ENCODE data around the gene SPATA6L. TPM values are rescaled to one million over a fixed set of nuclear protein-coding genes. Genes with fewer than 3 reads are reported as not detected.

The SPATA6L gene
- total and polyA plus RNA-seq, 2 of the 13 experiments (the other 11 are each of a cell fraction or from before 2014, with no cell fraction given), result 1.1 to 1.9 TPM

- TF ChIP-seq, protein P1, sequence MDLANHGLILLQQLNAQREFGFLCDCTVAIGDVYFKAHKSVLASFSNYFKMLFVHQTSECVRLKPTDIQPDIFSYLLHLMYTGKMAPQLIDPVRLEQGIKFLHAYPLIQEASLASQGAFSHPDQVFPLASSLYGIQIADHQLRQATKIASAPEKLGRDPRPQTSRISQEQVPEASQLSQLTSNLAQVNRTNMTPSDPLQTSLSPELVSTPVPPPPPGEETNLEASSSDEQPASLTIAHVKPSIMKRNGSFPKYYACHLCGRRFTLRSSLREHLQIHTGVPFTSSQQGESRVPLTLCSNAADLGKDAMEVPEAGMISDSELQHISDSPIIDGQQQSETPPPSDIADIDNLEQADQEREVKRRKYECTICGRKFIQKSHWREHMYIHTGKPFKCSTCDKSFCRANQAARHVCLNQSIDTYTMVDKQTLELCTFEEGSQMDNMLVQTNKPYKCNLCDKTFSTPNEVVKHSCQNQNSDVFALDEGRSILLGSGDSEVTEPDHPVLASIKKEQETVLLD (CRISPR knock-in tag; IDR thresholded peaks at IDR 0.05; ENCODE audit: low read depth), result peak; percentile 96
- TF ChIP-seq HDAC2 (CRISPR knock-in tag; IDR thresholded peaks at IDR 0.05) (peak; percentile 75), NCOA1 (CRISPR knock-in tag; IDR thresholded peaks at IDR 0.05) (no peak), ATF1 (CRISPR knock-in tag; IDR thresholded peaks at IDR 0.05) (peak; percentile 84), SNAPC4 (CRISPR knock-in tag; IDR thresholded peaks at IDR 0.05) (peak; percentile 46; the same call in 1 of the 2 replicates), RAD51 (IDR thresholded peaks at IDR 0.05; ENCODE audit: borderline replicate concordance) (no peak), REXO4 (CRISPR knock-in tag; IDR thresholded peaks at IDR 0.05; ENCODE audit: borderline replicate concordance) (peak; percentile 13; the same call in 1 of the 2 replicates), RERE (CRISPR knock-in tag; IDR thresholded peaks at IDR 0.05; ENCODE audit: low read depth) (peak; percentile 20; the same call in 1 of the 2 replicates), RFX1 (IDR thresholded peaks at IDR 0.05) (no peak), THYN1 (CRISPR knock-in tag; IDR thresholded peaks at IDR 0.05; ENCODE audit: borderline replicate concordance, low read depth) (no peak), YEATS4 (CRISPR knock-in tag; IDR thresholded peaks at IDR 0.05; ENCODE audit: borderline replicate concordance) (peak; percentile 91), CREB1 (IDR thresholded peaks at IDR 0.05) (peak; percentile 95), CREB1 (CRISPR knock-in tag; IDR thresholded peaks at IDR 0.05) (peak; percentile 97)
- TF ChIP-seq, protein P2, sequence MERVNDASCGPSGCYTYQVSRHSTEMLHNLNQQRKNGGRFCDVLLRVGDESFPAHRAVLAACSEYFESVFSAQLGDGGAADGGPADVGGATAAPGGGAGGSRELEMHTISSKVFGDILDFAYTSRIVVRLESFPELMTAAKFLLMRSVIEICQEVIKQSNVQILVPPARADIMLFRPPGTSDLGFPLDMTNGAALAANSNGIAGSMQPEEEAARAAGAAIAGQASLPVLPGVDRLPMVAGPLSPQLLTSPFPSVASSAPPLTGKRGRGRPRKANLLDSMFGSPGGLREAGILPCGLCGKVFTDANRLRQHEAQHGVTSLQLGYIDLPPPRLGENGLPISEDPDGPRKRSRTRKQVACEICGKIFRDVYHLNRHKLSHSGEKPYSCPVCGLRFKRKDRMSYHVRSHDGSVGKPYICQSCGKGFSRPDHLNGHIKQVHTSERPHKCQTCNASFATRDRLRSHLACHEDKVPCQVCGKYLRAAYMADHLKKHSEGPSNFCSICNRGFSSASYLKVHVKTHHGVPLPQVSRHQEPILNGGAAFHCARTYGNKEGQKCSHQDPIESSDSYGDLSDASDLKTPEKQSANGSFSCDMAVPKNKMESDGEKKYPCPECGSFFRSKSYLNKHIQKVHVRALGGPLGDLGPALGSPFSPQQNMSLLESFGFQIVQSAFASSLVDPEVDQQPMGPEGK (CRISPR knock-in tag; IDR thresholded peaks at IDR 0.05), result no peak
Observed at GRCh38 chr9:4679268-4680172, 13.2 kb upstream of the SPATA6L start, which contains the start of gene CDC37L1 (continued).

Data from HepG2 (cell line).